Ovary (tissue), 9 donors: ENCODE measurements around the gene ST7L. TPM values are rescaled to one million over a fixed set of nuclear protein-coding genes. Genes with fewer than 3 reads are reported as not detected.

Source experiments
- DNase-seq, 5 donors: peaks; one replicate each; pipeline ENCODE4 v3.0.0-alpha.2; 2019 to 2020
- H3K27ac ChIP-seq, 2 donors: fragments of 200-600 bp; one replicate each; pipeline versions ENCODE4 v1.5.1 to v1.8.0; 2019 to 2022
- H3K27me3 ChIP-seq: fragments of 200-600 bp; one replicate; pipeline ENCODE4 v1.8.0; 2022
- H3K36me3 ChIP-seq: fragments of 200-600 bp; sonication (generic); one replicate; pipeline ENCODE4 v1.5.1; 2019
- H3K4me1 ChIP-seq: one replicate; pipeline ENCODE4 v1.8.1; 2013; ENCODE audit warnings: mild to moderate bottlenecking, moderate library complexity; ENCODE audit not compliant: insufficient read depth
- H3K4me3 ChIP-seq: fragments of 200-600 bp; sonication (generic); one replicate; pipeline ENCODE4 v1.5.1; 2017
- H3K9me3 ChIP-seq, 2 donors: fragments of 200-600 bp in 1 of 2; sonication (generic) in 1 of 2; one replicate each; pipeline versions ENCODE4 v1.5.1 to v1.8.1; 2013 to 2019; ENCODE audit warnings: mild to moderate bottlenecking in 1 of 2, moderate library complexity in 1 of 2
- EP300 ChIP-seq: sonication (generic); formaldehyde crosslinking; IDR thresholded peaks from one replicate; pipeline ENCODE4 v1.6.1; 2017; ENCODE audit warnings: antibody characterized with exemption
- POLR2A ChIP-seq: fragments of 450-650 bp; IDR thresholded peaks from one replicate; pipeline ENCODE4 v1.6.1; 2017; ENCODE audit warnings: antibody characterized with exemption, mild to moderate bottlenecking, moderate library complexity
- WGBS, 3 donors: extraction: QIAGEN DNeasy Blood & Tissue Kit in 1 of 3; methylation state at CpG; one replicate each; pipeline versions ENCODE4 v1.1.5 to v1.1.7; 2013 to 2017; 5-methylcytosine and 5-hydroxymethylcytosine counted together
- intact Hi-C, 4 donors: fragments of 100-400 bp; cut with DNase I; formaldehyde crosslinking; loops; one replicate each; pipeline versions ENCODE4 v1.11.0 to v1.15.1; 2022 to 2023
- polyA plus RNA-seq, 2 donors: library from polyadenylated mRNA; stranded (reverse); fragments of 200-250 nt in 1 of 2; fragments of 350-450 nt in 1 of 2; fragmentation: Illumina TruSeq in 1 of 2; extraction: RNeasy Lipid Tissue Mini Kit (QIAGEN cat#74804) in 1 of 2; gene quantifications; one replicate each; pipeline ENCODE4 v1.2.3, GENCODE V29; 2013 to 2014
- total RNA-seq, 7 donors: library from RNA; depleted of rRNA in 2 of 7; stranded (reverse); fragments of >200 nt in 2 of 7; fragmentation: NEBNext Ultra II Directional in 3 of 7; extraction: Animal tissue kit (Norgen Biotek cat#: 25700) in 3 of 7; gene quantifications; one replicate each; pipeline versions ENCODE4 v1.1.0 to v1.2.4, GENCODE V29; 2016 to 2023
- TF ChIP-seq, protein P1 (sequence below), 3 donors: fragments of 450-650 bp in 2 of 3; fragments of 200-600 bp in 1 of 3; IDR thresholded peaks; one replicate each; pipeline versions ENCODE4 v1.5.1 to v1.8.0; 2016 to 2022; ENCODE audit warnings: antibody characterized with exemption in 3 of 3, mild to moderate bottlenecking in 1 of 3
- donor health status: DM: no; HTN: no; CAD: no; lungs with moderate emphysema.
- donor health status: DM: no; HTN: no; CAD: no.
- donor health status: Bipolar disorder and iron deficiency.
- donor health status: DM: yes; HTN: yes; CAD: no.
- donor health status: DM: no; HTN: no; CAD: no.
- donor health status: DM: yes; HTN: yes; CAD: no.

Gene ST7L
- total and polyA plus RNA-seq, 9 donors = 12.5 to 32.0 (median 22.3) TPM

DNA sequence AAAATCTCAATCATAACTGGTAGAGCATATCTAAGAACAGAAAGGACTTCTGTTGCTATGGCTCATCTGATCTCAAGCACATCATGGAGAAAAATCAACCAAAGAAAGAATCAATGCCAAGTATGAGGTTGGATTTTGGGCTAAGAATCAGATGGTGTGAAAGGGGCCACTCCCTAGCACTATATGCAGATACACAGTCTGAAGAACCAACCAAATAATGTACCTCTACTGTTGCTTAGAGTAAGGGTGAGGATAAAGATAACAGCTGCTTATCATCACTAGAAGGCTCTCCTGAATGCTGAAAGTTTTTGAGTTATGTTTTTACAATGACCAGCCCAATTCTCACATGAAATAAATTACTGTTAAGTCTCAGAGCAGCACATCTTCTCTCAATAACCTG lies 35.6 kb downstream of the ST7L start:
- Histone ChIP-seq H3K36me3 (no peaks in the 10 kb centered on the region), H3K27me3 (no peaks in the 10 kb centered on the region), H3K4me3 (no peak overlapping the region), H3K4me1 (no peaks in the 10 kb centered on the region), H3K27ac (no peak overlapping the region), H3K9me3 (no peaks in the 10 kb centered on the region)
- intact Hi-C loops = no loop called here
- no peak for TF ChIP-seq EP300
- TF ChIP-seq POLR2A = no peak
- TF ChIP-seq, protein P1, sequence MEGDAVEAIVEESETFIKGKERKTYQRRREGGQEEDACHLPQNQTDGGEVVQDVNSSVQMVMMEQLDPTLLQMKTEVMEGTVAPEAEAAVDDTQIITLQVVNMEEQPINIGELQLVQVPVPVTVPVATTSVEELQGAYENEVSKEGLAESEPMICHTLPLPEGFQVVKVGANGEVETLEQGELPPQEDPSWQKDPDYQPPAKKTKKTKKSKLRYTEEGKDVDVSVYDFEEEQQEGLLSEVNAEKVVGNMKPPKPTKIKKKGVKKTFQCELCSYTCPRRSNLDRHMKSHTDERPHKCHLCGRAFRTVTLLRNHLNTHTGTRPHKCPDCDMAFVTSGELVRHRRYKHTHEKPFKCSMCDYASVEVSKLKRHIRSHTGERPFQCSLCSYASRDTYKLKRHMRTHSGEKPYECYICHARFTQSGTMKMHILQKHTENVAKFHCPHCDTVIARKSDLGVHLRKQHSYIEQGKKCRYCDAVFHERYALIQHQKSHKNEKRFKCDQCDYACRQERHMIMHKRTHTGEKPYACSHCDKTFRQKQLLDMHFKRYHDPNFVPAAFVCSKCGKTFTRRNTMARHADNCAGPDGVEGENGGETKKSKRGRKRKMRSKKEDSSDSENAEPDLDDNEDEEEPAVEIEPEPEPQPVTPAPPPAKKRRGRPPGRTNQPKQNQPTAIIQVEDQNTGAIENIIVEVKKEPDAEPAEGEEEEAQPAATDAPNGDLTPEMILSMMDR (IDR thresholded peaks at IDR 0.05) = no peak
- no peak for DNase-seq

DNA sequence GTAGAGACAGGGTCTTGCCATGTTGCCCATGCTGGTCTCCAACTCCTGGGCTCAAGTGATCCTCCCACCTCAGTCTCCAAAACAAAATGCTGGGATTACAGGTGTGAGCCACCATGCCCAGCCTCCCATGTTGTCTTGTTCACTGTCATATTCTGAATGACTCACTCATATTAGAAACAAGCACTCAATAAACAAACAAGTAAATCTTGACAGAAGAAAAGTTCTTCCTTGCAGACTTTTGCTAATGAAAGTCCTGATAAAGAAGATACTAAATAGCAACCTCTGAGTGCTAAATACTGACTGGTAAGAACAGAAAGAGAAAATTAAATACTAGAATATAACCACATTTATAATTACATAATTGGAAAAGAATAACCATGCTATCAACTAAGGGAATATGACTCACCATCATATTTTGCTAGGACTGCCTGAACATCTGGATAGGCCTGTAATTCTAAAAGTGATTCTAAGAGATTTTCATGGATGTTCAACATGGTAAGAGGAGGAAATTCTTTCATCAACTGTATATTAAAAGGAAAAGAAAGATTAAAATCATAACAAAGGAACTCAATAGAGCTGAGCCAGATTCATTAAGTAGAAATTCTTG lies 37.3 kb downstream of the ST7L start:
- no peaks in the 10 kb centered on the region for H3K4me1 ChIP-seq
- H3K27me3 ChIP-seq = no peaks in the 10 kb centered on the region
- TF ChIP-seq EP300 (no peak), POLR2A (no peak)
- TF ChIP-seq, protein P1 (IDR thresholded peaks at IDR 0.05) = no peak
- intact Hi-C loops = no loop called here
- H3K9me3 ChIP-seq = no peaks in the 10 kb centered on the region
- H3K4me3 ChIP-seq = no peak overlapping the region
- H3K36me3 ChIP-seq = no peaks in the 10 kb centered on the region
- no peak overlapping the region for H3K27ac ChIP-seq
- no peak for DNase-seq

DNA sequence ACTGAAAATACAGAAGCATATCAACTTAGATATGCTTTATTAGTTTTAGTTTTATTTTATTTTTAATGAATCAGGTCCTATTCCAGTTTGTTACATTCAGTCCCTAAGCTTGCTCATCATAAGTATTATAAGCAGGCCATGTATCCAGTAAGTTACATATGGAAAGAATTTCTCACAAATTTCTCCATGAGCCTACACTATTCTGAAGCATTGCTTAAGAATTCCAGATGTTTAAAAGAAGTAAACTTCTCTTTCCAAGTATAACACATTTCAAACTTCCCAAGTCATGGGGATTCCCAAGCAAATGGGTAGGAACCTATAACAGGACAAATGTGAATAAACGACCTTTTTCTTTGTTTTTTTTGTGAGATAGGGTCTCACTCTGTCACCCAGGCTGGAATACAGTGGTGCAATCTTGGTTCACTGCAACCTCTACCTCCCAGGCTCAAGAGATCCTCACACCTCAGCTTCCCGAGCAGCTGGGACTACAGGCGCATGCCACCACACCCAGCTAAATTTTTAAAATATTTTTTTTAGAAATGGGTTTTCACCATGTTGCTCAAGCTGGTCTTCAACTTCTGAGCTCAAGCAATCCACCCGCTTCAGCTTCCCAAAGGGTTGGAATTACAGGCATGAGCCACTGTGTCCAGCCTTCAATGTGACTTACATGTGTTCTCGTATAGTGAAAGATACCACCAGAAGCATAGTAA lies 39.0 kb downstream of the ST7L start:
- no peaks in the 10 kb centered on the region for H3K4me1 ChIP-seq
- H3K27ac ChIP-seq = no peak overlapping the region
- no peak overlapping the region for H3K4me3 ChIP-seq
- TF ChIP-seq, protein P1 (IDR thresholded peaks at IDR 0.05) = no peak
- TF ChIP-seq POLR2A (no peak), EP300 (no peak)
- H3K27me3 ChIP-seq = no peaks in the 10 kb centered on the region
- intact Hi-C loops = no loop called here
- 86 to 87% (median 87%) methylated on average over 5 of the region's 5 CpGs for WGBS, 3 donors
- DNase-seq = no peak
- no peaks in the 10 kb centered on the region for H3K9me3 ChIP-seq
- no peaks in the 10 kb centered on the region for H3K36me3 ChIP-seq

DNA sequence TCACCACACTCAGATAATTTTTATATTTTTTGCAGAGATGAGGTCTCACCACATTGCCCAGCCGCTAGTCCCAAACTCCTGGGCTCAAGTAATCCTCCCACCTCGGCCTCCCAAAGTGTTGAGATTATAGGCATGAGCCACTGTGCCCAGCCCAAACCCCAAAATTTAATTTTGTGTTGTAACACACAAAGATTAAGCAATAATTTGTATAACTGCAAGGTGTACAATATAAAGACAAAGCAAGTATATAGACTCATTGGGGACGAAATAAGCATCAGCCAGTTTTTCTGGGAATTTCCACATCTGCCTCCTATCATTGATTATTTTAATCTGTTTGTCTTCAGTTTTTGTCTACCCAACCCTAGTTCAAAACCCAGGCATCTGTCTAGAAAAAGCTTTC lies 42.7 kb downstream of the ST7L start:
- WGBS, 3 donors = 94 to 97% (median 96%) methylated on average over 3 of the region's 3 CpGs
- DNase-seq = no peak
- Histone ChIP-seq H3K36me3 (no peaks in the 10 kb centered on the region), H3K9me3 (no peaks in the 10 kb centered on the region), H3K4me3 (no peak overlapping the region), H3K4me1 (no peaks in the 10 kb centered on the region), H3K27ac (no peak overlapping the region), H3K27me3 (no peaks in the 10 kb centered on the region)
- TF ChIP-seq POLR2A (no peak), EP300 (no peak)
- TF ChIP-seq, protein P1 (IDR thresholded peaks at IDR 0.05) = no peak
- intact Hi-C loops = no loop called here
